ENCODE measurements around the gene SLC29A3. TPM values are rescaled to one million over a fixed set of nuclear protein-coding genes. Genes with fewer than 3 reads are reported as not detected.

The SLC29A3 gene
- total and polyA plus RNA-seq, 7 donors, result 2.3 to 6.2 (median 4.6) TPM

DNA sequence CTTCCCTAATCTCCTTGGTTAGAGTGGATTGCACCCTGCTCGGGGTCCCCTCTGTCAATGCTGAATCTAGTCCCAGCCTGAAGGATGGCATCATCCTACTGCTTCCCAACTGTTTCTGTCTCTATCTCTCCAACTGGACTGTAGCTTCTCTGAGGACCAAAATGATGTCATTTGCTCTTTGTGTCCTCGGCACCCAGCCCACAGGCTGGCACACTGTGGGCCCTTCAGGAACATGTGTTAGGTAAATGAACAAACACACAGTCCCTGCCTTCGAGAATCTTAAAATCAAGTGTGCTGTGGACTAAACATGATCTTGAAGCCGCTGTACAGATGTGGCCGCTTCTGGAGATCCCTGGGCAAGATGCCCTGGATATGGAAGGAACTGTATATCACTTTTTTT lies 72.6 kb downstream of the SLC29A3 start:
- Histone ChIP-seq H3K36me3 (no peaks in the 10 kb centered on the region), H3K27me3 (peaks cover 0 to 10% (median 0%) of the 10 kb centered on the region in 3 donors), H3K27ac (no peak overlapping the region), H3K4me3 (no peak overlapping the region), H3K4me1 (peaks cover 0 to 6% (median 1%) of the 10 kb centered on the region in 4 donors), H3K9me3 (no peaks in the 10 kb centered on the region)
- WGBS, 2 donors, result 71 to 90% methylated on average over 5 of the region's 5 CpGs
- intact Hi-C loops (cut with DNase I), result no loop called here
- no peak for DNase-seq
- no peak for TF ChIP-seq EP300 (IDR thresholded peaks at IDR 0.05)

- peaks cover 0 to 14% (median under 1%) of the 10 kb centered on the region in 3 donors for H3K27me3 ChIP-seq
- H3K4me3 ChIP-seq, result no peak overlapping the region
- 5 to 49% methylated on average over 1 of the region's 1 CpG for WGBS, 2 donors
- H3K36me3 ChIP-seq, result no peaks in the 10 kb centered on the region
- no peak overlapping the region for H3K27ac ChIP-seq
- H3K4me1 ChIP-seq, result peaks cover 0 to 11% (median 7%) of the 10 kb centered on the region in 4 donors
- TF ChIP-seq CTCF (IDR thresholded peaks at IDR 0.05) (no peak), POLR2AphosphoS5 (IDR thresholded peaks at IDR 0.05) (no peak), EP300 (IDR thresholded peaks at IDR 0.05) (no peak), POLR2A (IDR thresholded peaks at IDR 0.05) (no peak)
- DNase-seq, result no peak
- H3K9me3 ChIP-seq, result no peaks in the 10 kb centered on the region
- intact Hi-C loops (cut with DNase I), result no loop called here
Measured at GRCh38 chr10:71392292-71392691, 73.2 kb downstream of the SLC29A3 start.

DNA sequence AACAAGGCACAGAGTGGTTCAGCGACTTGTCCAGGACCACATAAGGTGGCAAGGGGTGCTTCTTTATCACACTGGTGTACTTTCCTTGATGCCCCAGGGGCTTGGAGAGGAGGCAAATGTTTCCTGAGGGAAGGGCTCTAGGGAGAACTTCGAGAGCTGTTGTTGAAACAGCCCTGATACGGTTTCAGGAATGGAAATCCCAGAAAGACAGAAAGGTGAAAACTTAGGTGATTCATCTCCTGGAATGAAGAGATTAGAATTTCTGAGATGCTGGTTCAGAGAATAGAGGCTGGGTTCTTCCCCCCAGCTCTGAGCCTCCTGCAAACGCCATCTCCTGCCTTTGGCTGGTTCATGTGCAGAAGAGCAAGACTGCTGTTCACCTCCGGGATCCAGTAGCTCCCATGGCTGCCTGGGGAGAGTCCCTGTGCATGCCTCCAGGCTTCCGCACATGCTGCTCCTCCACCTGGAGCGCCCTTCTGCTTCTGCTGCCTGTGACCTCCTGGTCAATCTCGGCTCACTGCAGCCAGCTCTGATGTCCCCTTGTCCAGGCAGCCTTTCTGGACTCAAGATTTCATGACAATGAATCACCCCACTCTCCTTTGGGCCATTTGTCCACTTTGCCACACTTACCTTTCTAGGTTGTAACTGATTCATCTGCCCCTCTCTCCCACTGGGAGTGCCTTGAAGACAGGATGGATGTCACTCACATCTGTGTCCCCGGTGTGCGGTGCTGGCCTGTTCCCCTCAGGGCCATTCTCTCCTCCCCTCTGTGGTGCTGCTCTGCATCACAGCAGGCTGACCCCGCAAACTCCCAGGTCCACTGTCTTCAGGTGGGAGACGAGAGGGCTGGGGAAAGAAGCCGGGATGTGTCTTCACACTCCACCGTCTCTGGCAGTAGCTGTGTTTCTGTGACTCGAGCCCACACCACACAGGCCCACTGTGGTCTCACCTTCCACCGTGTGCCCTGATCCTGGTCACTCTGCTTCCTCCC lies 74.0 kb downstream of the SLC29A3 start:
- Histone ChIP-seq H3K27ac (no peak overlapping the region), H3K4me1 (peaks cover 0 to 19% (median 15%) of the 10 kb centered on the region in 4 donors), H3K36me3 (no peaks in the 10 kb centered on the region), H3K9me3 (no peaks in the 10 kb centered on the region), H3K4me3 (no peak overlapping the region), H3K27me3 (peaks cover 7 to 21% (median 8%) of the 10 kb centered on the region in 3 donors)
- intact Hi-C loops (cut with DNase I), result no loop called here
- 89 to 92% methylated on average over 16 of the region's 16 CpGs for WGBS, 2 donors
- TF ChIP-seq POLR2AphosphoS5 (IDR thresholded peaks at IDR 0.05) (no peak), CTCF (IDR thresholded peaks at IDR 0.05) (no peak), EP300 (IDR thresholded peaks at IDR 0.05) (no peak), POLR2A (IDR thresholded peaks at IDR 0.05) (no peak)
- no peak for DNase-seq

GRCh38 chr10:71393841-71394475 lies 74.9 kb downstream of the SLC29A3 start:
- no peak overlapping the region for H3K27ac ChIP-seq
- peaks cover 0 to 26% (median 18%) of the 10 kb centered on the region in 4 donors for H3K4me1 ChIP-seq
- WGBS, 2 donors, result 89 to 94% methylated on average over 8 of the region's 8 CpGs
- no peaks in the 10 kb centered on the region for H3K9me3 ChIP-seq
- H3K36me3 ChIP-seq, result no peaks in the 10 kb centered on the region
- no peak for TF ChIP-seq EP300 (IDR thresholded peaks at IDR 0.05)
- no peak overlapping the region for H3K4me3 ChIP-seq
- H3K27me3 ChIP-seq, result peaks cover 12 to 30% (median 17%) of the 10 kb centered on the region in 3 donors
- intact Hi-C loops (cut with DNase I), result no loop called here
- no peak for DNase-seq

GRCh38 chr10:71394926-71395562 lies 76.0 kb downstream of the SLC29A3 start:
- no peak for DNase-seq
- intact Hi-C loops (cut with DNase I), result loop anchor here (5.0 kb wide), 4 partner anchors 78 to 417 kb away; partner anchors contain the start of gene SLC29A3

More at GRCh38 chr10:71394926-71395562, 76.0 kb downstream of the SLC29A3 start:
- Histone ChIP-seq H3K27me3 (peaks cover 18 to 41% (median 28%) of the 10 kb centered on the region in 3 donors), H3K9me3 (no peaks in the 10 kb centered on the region), H3K4me1 (peaks cover 0 to 26% (median 18%) of the 10 kb centered on the region in 4 donors), H3K36me3 (no peaks in the 10 kb centered on the region), H3K27ac (no peak overlapping the region), H3K4me3 (no peak overlapping the region)
- TF ChIP-seq CTCF (IDR thresholded peaks at IDR 0.05), result no peak
- no peak for TF ChIP-seq EP300 (IDR thresholded peaks at IDR 0.05)
- no peak for TF ChIP-seq POLR2AphosphoS5 (IDR thresholded peaks at IDR 0.05)
- no peak for TF ChIP-seq POLR2A (IDR thresholded peaks at IDR 0.05)
- 90 to 94% methylated on average over 11 of the region's 11 CpGs for WGBS, 2 donors
